Endometrial microvascular endothelial cells (primary cell): ENCODE data around the gene RABGGTA. TPM values are rescaled to one million over a fixed set of nuclear protein-coding genes. Genes with fewer than 3 reads are reported as not detected.

Source experiments
- in situ Hi-C: cut with HindIII; loops from 2 replicates; pipeline ENCODE4 v1.10.0; 2017; ENCODE audit warnings: low sequenced_read_pairs, low pct_unique_long_range_greater_than_20kb; ENCODE audit errors: inconsistent ontology term
- total RNA-seq: library from RNA; depleted of rRNA; stranded (reverse); fragments of >200 nt; gene quantifications from one replicate; pipeline ENCODE4 v1.2.3, GENCODE V29; 2015; ENCODE audit errors: inconsistent ontology term

RABGGTA gene
- 59.6 TPM for total RNA-seq

- in situ Hi-C loops: no loop called here
These were observed at the start of gene RABGGTA for GRCh38 chr14:24271134-24271833. TSS of gene RABGGTA (minus strand) at chr14:24271597. CDS start at chr14:24271115, 482 bp downstream.

- in situ Hi-C loops: no loop called here
These were observed 45.9 kb upstream of the RABGGTA start for GRCh38 chr14:24317141-24317928.

- in situ Hi-C loops: no loop called here
These were observed 45.2 kb upstream of the RABGGTA start for GRCh38 chr14:24316597-24316950.

- in situ Hi-C loops: no loop called here
These were observed 44.6 kb upstream of the RABGGTA start for GRCh38 chr14:24315807-24316596.

GRCh38 chr14:24315243-24315806 is 43.9 kb upstream of the RABGGTA start:
- in situ Hi-C loops: no loop called here

GRCh38 chr14:24314377-24315193 is 43.2 kb upstream of the RABGGTA start:
- in situ Hi-C loops: no loop called here

GRCh38 chr14:24313913-24314312 is 42.5 kb upstream of the RABGGTA start:
- in situ Hi-C loops: no loop called here

GRCh38 chr14:24312736-24313507 is 41.5 kb upstream of the RABGGTA start:
- in situ Hi-C loops: no loop called here

GRCh38 chr14:24311837-24312615 is 40.6 kb upstream of the RABGGTA start:
- in situ Hi-C loops: no loop called here

- in situ Hi-C loops: no loop called here
These were observed 39.5 kb upstream of the RABGGTA start, which contains the start of gene LTB4R for GRCh38 chr14:24310646-24311604. TSS of gene LTB4R (plus strand) at chr14:24311502. CDS start at chr14:24315652, 4,150 bp downstream.

GRCh38 chr14:24310265-24310645 is 38.9 kb upstream of the RABGGTA start:
- in situ Hi-C loops: no loop called here

- in situ Hi-C loops: no loop called here
These were observed 38.3 kb upstream of the RABGGTA start, which contains the start of gene LTB4R2 for GRCh38 chr14:24309538-24310264. TSS of gene LTB4R2 (plus strand) at chr14:24310140. CDS start at chr14:24310665, 525 bp downstream.

GRCh38 chr14:24308342-24309124 is 37.1 kb upstream of the RABGGTA start:
- in situ Hi-C loops: no loop called here

GRCh38 chr14:24307575-24308341 is 36.4 kb upstream of the RABGGTA start, which contains the start of gene CIDEB:
TSS of gene CIDEB (minus strand) at chr14:24307977. CDS start at chr14:24307858, 119 bp downstream.
- in situ Hi-C loops: no loop called here
